Breast epithelium (tissue), 3 donors: Measurements from ENCODE around the gene SDR39U1.

Experiments used
- POLR2AphosphoS5 ChIP-seq, 3 donors: sonication (generic); formaldehyde crosslinking; IDR thresholded peaks; one replicate each; pipeline ENCODE4 v1.6.1; 2017; ENCODE audit warnings: antibody characterized with exemption in 3 of 3
- TF ChIP-seq, protein P1 (sequence below), 3 donors: fragments of 450-650 bp; IDR thresholded peaks; one replicate each; pipeline ENCODE4 v1.5.1; 2016 to 2017; ENCODE audit warnings: antibody characterized with exemption in 3 of 3, mild to moderate bottlenecking in 3 of 3, moderate library complexity in 3 of 3

DNA sequence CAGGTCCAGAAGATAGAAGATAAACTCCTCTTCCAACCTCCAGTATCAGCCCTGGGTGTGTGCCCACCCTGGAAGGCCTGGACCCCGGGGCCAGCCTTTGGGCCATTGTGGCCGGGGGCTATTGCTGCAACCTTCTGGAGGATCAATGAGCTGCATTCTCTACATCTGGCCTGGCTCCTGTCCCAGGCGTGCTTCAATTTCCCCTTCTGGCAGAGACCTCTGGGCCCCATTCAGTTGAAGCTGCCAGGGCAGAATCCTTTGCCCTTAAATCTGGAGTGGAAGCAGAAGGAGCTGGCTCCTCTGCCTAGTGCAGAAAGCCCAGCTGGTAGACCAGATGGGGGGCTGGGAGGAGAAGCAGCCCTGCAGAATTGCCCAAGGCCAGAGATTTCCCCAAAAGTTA, 33.8 kb downstream of the SDR39U1 start:
- TF ChIP-seq, protein P1, sequence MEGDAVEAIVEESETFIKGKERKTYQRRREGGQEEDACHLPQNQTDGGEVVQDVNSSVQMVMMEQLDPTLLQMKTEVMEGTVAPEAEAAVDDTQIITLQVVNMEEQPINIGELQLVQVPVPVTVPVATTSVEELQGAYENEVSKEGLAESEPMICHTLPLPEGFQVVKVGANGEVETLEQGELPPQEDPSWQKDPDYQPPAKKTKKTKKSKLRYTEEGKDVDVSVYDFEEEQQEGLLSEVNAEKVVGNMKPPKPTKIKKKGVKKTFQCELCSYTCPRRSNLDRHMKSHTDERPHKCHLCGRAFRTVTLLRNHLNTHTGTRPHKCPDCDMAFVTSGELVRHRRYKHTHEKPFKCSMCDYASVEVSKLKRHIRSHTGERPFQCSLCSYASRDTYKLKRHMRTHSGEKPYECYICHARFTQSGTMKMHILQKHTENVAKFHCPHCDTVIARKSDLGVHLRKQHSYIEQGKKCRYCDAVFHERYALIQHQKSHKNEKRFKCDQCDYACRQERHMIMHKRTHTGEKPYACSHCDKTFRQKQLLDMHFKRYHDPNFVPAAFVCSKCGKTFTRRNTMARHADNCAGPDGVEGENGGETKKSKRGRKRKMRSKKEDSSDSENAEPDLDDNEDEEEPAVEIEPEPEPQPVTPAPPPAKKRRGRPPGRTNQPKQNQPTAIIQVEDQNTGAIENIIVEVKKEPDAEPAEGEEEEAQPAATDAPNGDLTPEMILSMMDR (IDR thresholded peaks at IDR 0.05) = no peak
- no peak for TF ChIP-seq POLR2AphosphoS5 (IDR thresholded peaks at IDR 0.05)
